GM06990 (cell line): Measurements from ENCODE around the gene KIFC3.
"Not testable (repeated sequence)": the region's sequence is repeated elsewhere in the genome, so short reads cannot be mapped to it uniquely, and the experiment has no call there.

Experiments
- DNase-seq: peaks from one replicate; pipeline ENCODE4 v3.0.0-alpha.2; 2011; ENCODE audit not compliant: insufficient read length; ENCODE audit errors: extremely low read depth
- H3K27me3 ChIP-seq: replicated peaks from 2 replicates; pipeline ENCODE4 v1.6.0; 2011; ENCODE audit warnings: low read length; ENCODE audit not compliant: control insufficient read depth, insufficient read depth
- H3K36me3 ChIP-seq: 2 replicates; pipeline ENCODE4 v1.5.1; 2011; ENCODE audit warnings: low read length; ENCODE audit not compliant: control insufficient read depth, insufficient read depth
- H3K4me3 ChIP-seq: replicated peaks from 2 replicates; pipeline ENCODE4 v1.5.1; 2011; ENCODE audit warnings: low read depth, mild to moderate bottlenecking, control low read depth, low read length
- CTCF ChIP-seq: IDR thresholded peaks from 2 replicates; pipeline ENCODE4 v1.5.1; 2011; ENCODE audit warnings: low read length, control low read depth, mild to moderate bottlenecking, inconsistent platforms; ENCODE audit not compliant: insufficient read depth, poor library complexity, severe bottlenecking

KIFC3 gene

GRCh38 chr16:57837305-57838125 lies 35.2 kb upstream of the KIFC3 start:
- no peak for TF ChIP-seq CTCF
- peaks cover 2% of the 10 kb centered on the region; the same call in 1 of the 2 replicates for H3K27me3 ChIP-seq
- no peak overlapping the region for H3K4me3 ChIP-seq
- no peak for DNase-seq
- H3K36me3 ChIP-seq: no peaks in the 10 kb centered on the region

DNA sequence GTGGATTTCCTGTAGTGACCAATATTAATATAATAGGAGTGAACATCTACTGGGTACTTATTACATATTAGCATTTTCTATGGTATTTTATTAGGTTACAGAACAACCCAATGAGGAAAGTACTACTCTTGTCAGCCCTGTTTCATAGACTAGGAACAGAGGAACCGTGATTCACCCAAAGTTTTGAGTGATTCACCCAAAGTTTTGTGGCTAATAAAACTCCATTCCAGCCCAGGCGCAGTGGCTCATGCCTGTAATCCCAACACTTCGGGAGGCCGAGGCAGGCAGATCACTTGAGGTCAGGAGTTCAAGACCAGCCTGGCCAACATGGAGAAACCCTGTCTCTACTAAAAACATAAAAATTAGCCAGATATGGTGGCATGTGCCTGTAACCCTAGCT lies 33.1 kb upstream of the KIFC3 start:
- not testable (repeated sequence) for DNase-seq, H3K36me3 ChIP-seq

GRCh38 chr16:57834936-57835335 lies 32.6 kb upstream of the KIFC3 start:
- no peak for DNase-seq
- no peak for TF ChIP-seq CTCF
- Histone ChIP-seq H3K36me3 (no peaks in the 10 kb centered on the region), H3K27me3 (peaks cover 2% of the 10 kb centered on the region; the same call in 1 of the 2 replicates), H3K4me3 (no peak overlapping the region)

More for the DNA sequence above, 33.1 kb upstream of the KIFC3 start:
- H3K27me3 ChIP-seq, H3K4me3 ChIP-seq: not testable (repeated sequence)

- no peak for DNase-seq
- Histone ChIP-seq H3K4me3 (no peak overlapping the region), H3K27me3 (peaks cover 2% of the 10 kb centered on the region; the same call in 1 of the 2 replicates), H3K36me3 (no peaks in the 10 kb centered on the region)
- no peak for TF ChIP-seq CTCF
Observed at GRCh38 chr16:57830890-57831484, 28.7 kb upstream of the KIFC3 start.

- no peak for DNase-seq
- H3K4me3 ChIP-seq: no peak overlapping the region
- H3K36me3 ChIP-seq: no peaks in the 10 kb centered on the region
- no peak for TF ChIP-seq CTCF
- peaks cover 2% of the 10 kb centered on the region; the same call in 1 of the 2 replicates for H3K27me3 ChIP-seq
Observed at GRCh38 chr16:57829969-57830360, 27.7 kb upstream of the KIFC3 start.
